K562 (cell line): Measurements from ENCODE around the gene FAM174C. TPM values are rescaled to one million over a fixed set of nuclear protein-coding genes. Genes with fewer than 3 reads are reported as not detected.

ENCODE experiments used
- ATAC-seq: fragments of 200-7000 bp; cut with Tn5 transposase; 3 replicates; pipeline ENCODE4 v1.9.1; 2020; ENCODE audit warnings: moderate library complexity
- BruUV-seq: library from RNA; stranded (reverse); fragments of 400-500 nt; replicated peaks from 2 replicates; lab custom pipeline; 2021; lab: Mats Ljungman, UMichigan
- CTCF ChIA-PET: fragments of 300-600 bp; formaldehyde crosslinking; extraction: SDS; loops from one replicate; lab custom pipeline; 2021; ENCODE audit warnings: low intra/inter-chr PET ratio; lab: Yijun Ruan, JAX
- POLR2A ChIA-PET: fragments of 300-600, 350-650 bp; sonication (Branson Sonifier 250); formaldehyde crosslinking; extraction: SDS; loops from one replicate; lab custom pipeline; 2021; ENCODE audit warnings: antibody characterized with exemption, inconsistent platforms; lab: Yijun Ruan, JAX
- DNase-seq, 4 experiments: peaks; one replicate each; pipeline versions ENCODE4 v3.0.0 to v3.0.0-alpha.2; 2011 to 2018; ENCODE audit warnings: low spot score in 3 of 4, mixed read lengths in 3 of 4; ENCODE audit errors: extremely low read depth in 1 of 4
- FAIRE-seq: peaks from 2 replicates; lab custom pipeline; 2011; peaks lifted over from hg19 to GRCh38; lab: Jason Lieb, UNC
- H2AFZ ChIP-seq: 2 replicates; pipeline ENCODE4 v1.6.0; 2011; ENCODE audit warnings: low read depth, low read length, control low read depth, inconsistent platforms
- H3K27ac ChIP-seq: fragments of 200-600 bp; 3 replicates; pipeline ENCODE4 v1.8.0; 2011; ENCODE audit warnings: low read depth, mild to moderate bottlenecking, control low read depth, inconsistent platforms, low read length, moderate library complexity, mixed read lengths; ENCODE audit errors: extremely low read depth
- H3K27me3 ChIP-seq, 2 experiments: fragments of 300-600 bp in 1 of 2; 2 replicates in 1 of 2; 3 replicates in 1 of 2; pipeline versions ENCODE4 v1.6.0 to v1.8.0; 2011; ENCODE audit warnings: inconsistent platforms in 2 of 2, low read length in 2 of 2, mild to moderate bottlenecking in 1 of 2, mixed read lengths in 1 of 2, moderate library complexity in 1 of 2; ENCODE audit not compliant: control insufficient read depth in 2 of 2, insufficient read depth in 2 of 2
- H3K36me3 ChIP-seq: fragments of 300-600 bp; 3 replicates; pipeline ENCODE4 v1.8.0; 2011; ENCODE audit warnings: mild to moderate bottlenecking, low read length, inconsistent platforms; ENCODE audit not compliant: control insufficient read depth, insufficient read depth
- H3K4me1 ChIP-seq, 2 experiments: fragments of 200-600 bp in 1 of 2; replicated peaks in 1 of 2; 2 replicates in 1 of 2; 3 replicates in 1 of 2; pipeline versions ENCODE4 v1.5.1 to v1.8.0; 2011; ENCODE audit warnings: inconsistent platforms in 2 of 2, low read length in 2 of 2, mild to moderate bottlenecking in 1 of 2, mixed read lengths in 1 of 2, moderate library complexity in 1 of 2; ENCODE audit not compliant: control insufficient read depth in 2 of 2, insufficient read depth in 2 of 2
- H3K4me2 ChIP-seq: 2 replicates; pipeline ENCODE4 v1.6.1; 2011; ENCODE audit warnings: low read length, control low read depth, inconsistent platforms, mixed read lengths; ENCODE audit not compliant: insufficient read depth
- H3K4me3 ChIP-seq: fragments of 200-600 bp; sonication (generic), shearing (Covaris generic); 2 replicates; pipeline ENCODE4 v1.5.1; 2016; ENCODE audit warnings: control low read depth, inconsistent platforms
- H3K79me2 ChIP-seq: fragments of 200-600 bp; 3 replicates; pipeline ENCODE4 v1.8.0; 2011; ENCODE audit warnings: low read length, inconsistent platforms; ENCODE audit not compliant: control insufficient read depth, insufficient read depth
- H3K9ac ChIP-seq, 2 experiments: 2 replicates each; pipeline versions ENCODE4 v1.6.0 to v1.6.1; 2011; ENCODE audit warnings: low read depth in 2 of 2, low read length in 2 of 2, control low read depth in 1 of 2, inconsistent platforms in 1 of 2, mild to moderate bottlenecking in 1 of 2, mixed read lengths in 1 of 2; ENCODE audit not compliant: insufficient read depth in 1 of 2
- H3K9me1 ChIP-seq: one replicate; pipeline ENCODE4 v1.6.0; 2011; ENCODE audit warnings: inconsistent platforms, mild to moderate bottlenecking, low read length, moderate library complexity; ENCODE audit not compliant: control insufficient read depth, insufficient read depth
- H3K9me3 ChIP-seq: replicated peaks from 2 replicates; pipeline ENCODE4 v1.5.1; 2011; ENCODE audit warnings: low read depth, low read length, inconsistent platforms; ENCODE audit not compliant: control insufficient read depth, insufficient read depth
- H4K20me1 ChIP-seq: replicated peaks from 2 replicates; pipeline ENCODE4 v1.6.1; 2011; ENCODE audit warnings: low read length, inconsistent platforms, mixed read lengths; ENCODE audit not compliant: control insufficient read depth, insufficient read depth
- E2F6 ChIP-seq, 2 experiments: IDR thresholded peaks; 2 replicates each; pipeline ENCODE4 v1.6.1; 2011; ENCODE audit warnings: borderline replicate concordance in 1 of 2, control low read depth in 1 of 2, low read depth in 1 of 2, low read length in 1 of 2, mild to moderate bottlenecking in 1 of 2, mixed read lengths in 1 of 2, moderate library complexity in 1 of 2; ENCODE audit not compliant: insufficient read depth in 1 of 2, insufficient read length in 1 of 2, poor library complexity in 1 of 2, severe bottlenecking in 1 of 2; ENCODE audit errors: extremely low read depth in 1 of 2
- POLR2A ChIP-seq: fragments of 450-650 bp; conservative IDR thresholded peaks from 2 replicates; pipeline ENCODE4 v1.6.1; 2016
- POLR2AphosphoS5 ChIP-seq: IDR thresholded peaks from 2 replicates; pipeline ENCODE4 v1.6.1; 2011; ENCODE audit warnings: mild to moderate bottlenecking, low read depth, low read length, moderate library complexity; ENCODE audit not compliant: control insufficient read depth, insufficient read depth
- RBM22 ChIP-seq: fragments of 200-400 bp; formaldehyde crosslinking; IDR thresholded peaks from 2 replicates; pipeline ENCODE4 v1.6.1; 2018; ENCODE audit warnings: low read length, low read depth; ENCODE audit not compliant: poor library complexity, severe bottlenecking
- SIN3A ChIP-seq, 2 experiments: fragments of 150-350 bp in 1 of 2; IDR thresholded peaks; 2 replicates each; pipeline ENCODE4 v1.6.1; 2011 to 2016; ENCODE audit warnings: borderline replicate concordance in 2 of 2, low read depth in 2 of 2, low read length in 2 of 2, mild to moderate bottlenecking in 2 of 2, moderate library complexity in 2 of 2; ENCODE audit not compliant: control insufficient read depth in 1 of 2
- SRSF7 ChIP-seq: fragments of 200-400 bp; formaldehyde crosslinking; optimal IDR thresholded peaks from 2 replicates; pipeline ENCODE3; 2017; ENCODE audit warnings: mild to moderate bottlenecking, low read depth, low read length
- ZBTB7A ChIP-seq: IDR thresholded peaks from 2 replicates; pipeline ENCODE4 v1.6.1; 2011; ENCODE audit warnings: low read depth, mild to moderate bottlenecking, low read length, moderate library complexity, borderline replicate concordance; ENCODE audit not compliant: control insufficient read depth
- ZZZ3 ChIP-seq: fragments of 450-650 bp; IDR thresholded peaks from 2 replicates; pipeline ENCODE4 v1.6.1; 2016; ENCODE audit warnings: antibody characterized with exemption, mild to moderate bottlenecking, moderate library complexity
- WGBS: fragments of 100-300 bp; shearing (Covaris generic); methylation state at CpG from one replicate; pipeline ENCODE4 v1.1.6; 2016; ENCODE audit warnings: low coverage, mixed read lengths; ENCODE audit not compliant: insufficient coverage; ENCODE audit errors: missing lambda C conversion rate; 5-methylcytosine and 5-hydroxymethylcytosine counted together
- in situ Hi-C: fragments of 300-500 bp; cut with MboI; formaldehyde crosslinking; loops from 4 replicates; pipeline ENCODE4 v1.15.0; 2018; ENCODE audit warnings: inconsistent platforms, mixed read lengths
- intact Hi-C: fragments of 100-400 bp; cut with micrococcal nuclease; formaldehyde crosslinking; loops from 2 replicates; pipeline ENCODE4 v1.14.2; 2022
- polyA plus RNA-seq, 8 experiments: library from polyadenylated mRNA; depleted of rRNA in 4 of 8; stranded (reverse) in 5 of 8; unstranded in 3 of 8; fragments of >200 nt; fragmentation: Nextera tagmentation in 2 of 8; fragmentation: Illumina TruSeq in 1 of 8; extraction: Ambion mirVana in 2 of 8; extraction: Trizol in 1 of 8; gene quantifications; 2 replicates each; pipeline versions ENCODE4 v1.2.1 to v1.2.3, GENCODE V29; 2011 to 2014; ENCODE audit warnings: inconsistent platforms in 1 of 8, missing spikeins in 1 of 8
- total RNA-seq, 7 experiments: library from RNA; depleted of rRNA in 6 of 7; stranded (reverse); fragments of >200 nt in 6 of 7; fragmentation: Illumina TruSeq in 2 of 7; extraction: Trizol in 2 of 7; gene quantifications; 2 replicates each; pipeline versions ENCODE4 v1.2.1 to v1.2.3, GENCODE V29; 2011 to 2021; ENCODE audit warnings: low replicate concordance in 1 of 7
- TF ChIP-seq, protein P1 (sequence below): fragments of 450-650 bp; IDR thresholded peaks from 2 replicates; pipeline ENCODE4 v1.7.1; 2018; ENCODE audit warnings: mild to moderate bottlenecking, low read depth; ENCODE audit not compliant: partially characterized antibody
- TF ChIP-seq, protein P2 (sequence below), 2 experiments: fragments of 450-650 bp in 1 of 2; IDR thresholded peaks; 2 replicates each; pipeline ENCODE4 v1.6.1; 2011 to 2017; ENCODE audit warnings: low read depth in 2 of 2, antibody characterized with exemption in 1 of 2, borderline replicate concordance in 1 of 2, low read length in 1 of 2, mild to moderate bottlenecking in 1 of 2, mixed read lengths in 1 of 2; ENCODE audit not compliant: control insufficient read depth in 1 of 2

The FAM174C gene
- total and polyA plus RNA-seq, 9 of the 15 experiments (the other 6 are each of a cell fraction or from before 2014, with no cell fraction given), result 0.66 to 89.6 (median 20.3) TPM

- TF ChIP-seq E2F6 (IDR thresholded peaks at IDR 0.05; ENCODE audit: borderline replicate concordance in 1 of 2, extremely low read depth in 1 of 2, insufficient read depth in 1 of 2, insufficient read length in 1 of 2, low read depth in 1 of 2, low read length in 1 of 2, poor library complexity in 1 of 2, severe bottlenecking in 1 of 2) (no peak), POLR2AphosphoS5 (no peak; the same call in 1 of the 2 replicates), ZBTB7A (peak; percentile 53; the same call in 1 of the 2 replicates)
Measured at GRCh38 chr19:1257475-1258162, 17.7 kb upstream of the FAM174C start (continued).

DNA sequence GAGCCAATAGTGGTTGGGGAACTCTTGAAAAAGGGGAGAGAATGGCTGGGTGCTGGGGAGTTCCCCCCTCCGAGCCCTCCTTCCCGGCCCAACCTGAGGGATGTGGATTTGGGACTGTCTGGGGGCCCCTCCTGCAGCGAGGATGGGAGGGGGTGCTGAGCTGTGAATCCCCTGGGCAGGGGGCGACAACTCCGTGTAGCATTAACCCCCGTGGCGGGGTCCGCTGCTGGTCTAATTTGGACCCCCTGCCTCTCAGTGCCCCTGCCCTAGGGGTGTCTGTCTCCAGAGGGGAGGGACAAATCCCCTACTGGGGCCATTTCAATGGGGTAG, 17.2 kb upstream of the FAM174C start:
- Histone ChIP-seq H3K4me3 (no peak overlapping the region), H3K9ac (peak overlapping the region in 1 of 2 experiments; percentile 31; a peak in 1 of 4 replicates), H3K4me2 (no peak overlapping the region), H2AFZ (no peak overlapping the region), H4K20me1 (0 out of 2 replicates have a peak, but pooled peaks cover 7% of the 10 kb centered on the region), H3K79me2 (peaks cover 49% of the 10 kb centered on the region), H3K27ac (peak overlapping the region; percentile 57; the same call in 1 of the 3 replicates), H3K4me1 (peaks cover 65 to 100% of the 10 kb centered on the region in 2 experiments), H3K9me3 (no peaks in the 10 kb centered on the region), H3K9me1 (no peaks in the 10 kb centered on the region), H3K36me3 (peaks cover 53% of the 10 kb centered on the region; the same call in 2 of the 3 replicates), H3K27me3 (no peaks in the 10 kb centered on the region)
- CTCF ChIA-PET, result no interaction called here
- DNase-seq, result no peak
- TSS peak; percentile 39 for BruUV-seq
- POLR2A ChIA-PET, result interaction anchor here (1.0 to 7.8 kb wide), 2 partner anchors 11 to 14 kb away, joined by 3 to 88 read pairs; partner anchors contain the start of gene CIRBP
- 82% methylated on average over 6 of the region's 8 CpGs for WGBS
- in situ Hi-C loops, result no loop called here
- no peak for ATAC-seq
- intact Hi-C loops, result no loop called here
- no peak for FAIRE-seq
- TF ChIP-seq SIN3A (IDR thresholded peaks at IDR 0.05; ENCODE audit: borderline replicate concordance in 2 of 2, control insufficient read depth in 1 of 2, low read depth in 2 of 2, low read length in 2 of 2) (peak in 1 of 2 experiments; percentile 30; a peak in 1 of 4 replicates), SRSF7 (no peak), ZZZ3 (no peak), RBM22 (peak; percentile 65), ZBTB7A (0 out of 2 replicates have a peak, but pooled peaks have one; percentile 34), POLR2A (peak; percentile 49)
- TF ChIP-seq, protein P1, sequence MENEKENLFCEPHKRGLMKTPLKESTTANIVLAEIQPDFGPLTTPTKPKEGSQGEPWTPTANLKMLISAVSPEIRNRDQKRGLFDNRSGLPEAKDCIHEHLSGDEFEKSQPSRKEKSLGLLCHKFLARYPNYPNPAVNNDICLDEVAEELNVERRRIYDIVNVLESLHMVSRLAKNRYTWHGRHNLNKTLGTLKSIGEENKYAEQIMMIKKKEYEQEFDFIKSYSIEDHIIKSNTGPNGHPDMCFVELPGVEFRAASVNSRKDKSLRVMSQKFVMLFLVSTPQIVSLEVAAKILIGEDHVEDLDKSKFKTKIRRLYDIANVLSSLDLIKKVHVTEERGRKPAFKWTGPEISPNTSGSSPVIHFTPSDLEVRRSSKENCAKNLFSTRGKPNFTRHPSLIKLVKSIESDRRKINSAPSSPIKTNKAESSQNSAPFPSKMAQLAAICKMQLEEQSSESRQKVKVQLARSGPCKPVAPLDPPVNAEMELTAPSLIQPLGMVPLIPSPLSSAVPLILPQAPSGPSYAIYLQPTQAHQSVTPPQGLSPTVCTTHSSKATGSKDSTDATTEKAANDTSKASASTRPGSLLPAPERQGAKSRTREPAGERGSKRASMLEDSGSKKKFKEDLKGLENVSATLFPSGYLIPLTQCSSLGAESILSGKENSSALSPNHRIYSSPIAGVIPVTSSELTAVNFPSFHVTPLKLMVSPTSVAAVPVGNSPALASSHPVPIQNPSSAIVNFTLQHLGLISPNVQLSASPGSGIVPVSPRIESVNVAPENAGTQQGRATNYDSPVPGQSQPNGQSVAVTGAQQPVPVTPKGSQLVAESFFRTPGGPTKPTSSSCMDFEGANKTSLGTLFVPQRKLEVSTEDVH, result peak; percentile 26
- TF ChIP-seq, protein P2, sequence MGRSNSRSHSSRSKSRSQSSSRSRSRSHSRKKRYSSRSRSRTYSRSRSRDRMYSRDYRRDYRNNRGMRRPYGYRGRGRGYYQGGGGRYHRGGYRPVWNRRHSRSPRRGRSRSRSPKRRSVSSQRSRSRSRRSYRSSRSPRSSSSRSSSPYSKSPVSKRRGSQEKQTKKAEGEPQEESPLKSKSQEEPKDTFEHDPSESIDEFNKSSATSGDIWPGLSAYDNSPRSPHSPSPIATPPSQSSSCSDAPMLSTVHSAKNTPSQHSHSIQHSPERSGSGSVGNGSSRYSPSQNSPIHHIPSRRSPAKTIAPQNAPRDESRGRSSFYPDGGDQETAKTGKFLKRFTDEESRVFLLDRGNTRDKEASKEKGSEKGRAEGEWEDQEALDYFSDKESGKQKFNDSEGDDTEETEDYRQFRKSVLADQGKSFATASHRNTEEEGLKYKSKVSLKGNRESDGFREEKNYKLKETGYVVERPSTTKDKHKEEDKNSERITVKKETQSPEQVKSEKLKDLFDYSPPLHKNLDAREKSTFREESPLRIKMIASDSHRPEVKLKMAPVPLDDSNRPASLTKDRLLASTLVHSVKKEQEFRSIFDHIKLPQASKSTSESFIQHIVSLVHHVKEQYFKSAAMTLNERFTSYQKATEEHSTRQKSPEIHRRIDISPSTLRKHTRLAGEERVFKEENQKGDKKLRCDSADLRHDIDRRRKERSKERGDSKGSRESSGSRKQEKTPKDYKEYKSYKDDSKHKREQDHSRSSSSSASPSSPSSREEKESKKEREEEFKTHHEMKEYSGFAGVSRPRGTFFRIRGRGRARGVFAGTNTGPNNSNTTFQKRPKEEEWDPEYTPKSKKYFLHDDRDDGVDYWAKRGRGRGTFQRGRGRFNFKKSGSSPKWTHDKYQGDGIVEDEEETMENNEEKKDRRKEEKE (IDR thresholded peaks at IDR 0.05; ENCODE audit: borderline replicate concordance in 1 of 2, control insufficient read depth in 1 of 2, low read depth in 2 of 2, low read length in 1 of 2), result 0 out of 4 replicates have a peak, but pooled peaks of 1 of the 2 experiments have one; percentile 47
